PC-9 (cell line): ENCODE results near the gene DNAJB8.

Source experiments
- CTCF ChIP-seq: fragments of 200-600 bp; sonication (generic); conservative IDR thresholded peaks from 2 replicates; pipeline ENCODE4 v1.6.1; 2017; ENCODE audit warnings: mixed run types, antibody characterized with exemption, mild to moderate bottlenecking, moderate library complexity
- EZH2 ChIP-seq: fragments of 200-600 bp; sonication (generic); IDR thresholded peaks from 2 replicates; pipeline ENCODE4 v1.8.0; 2017; ENCODE audit warnings: antibody characterized with exemption, low read depth

- TF ChIP-seq CTCF (no peak), EZH2 (no peak)
Measured at GRCh38 chr3:128421439-128421836, 45.3 kb downstream of the DNAJB8 start.
